Upper lobe of left lung (tissue), 6 donors: ENCODE measurements around the gene MST1R. TPM values are rescaled to one million over a fixed set of nuclear protein-coding genes. Genes with fewer than 3 reads are reported as not detected.

Experiments
- ATAC-seq, 2 donors: fragments of 200-7000 bp; cut with Tn5 transposase; one replicate each; pipeline ENCODE4 v1.9.1; 2022; ENCODE audit warnings: mild to moderate bottlenecking in 2 of 2, moderate library complexity in 2 of 2; ENCODE audit not compliant: low FRiP score in 2 of 2
- DNase-seq, 2 donors: peaks; one replicate each; pipeline ENCODE4 v3.0.0-alpha.2; 2019 to 2020
- H3K27ac ChIP-seq, 4 donors: fragments of 200-600 bp; sonication (generic); one replicate each; pipeline ENCODE4 v1.5.1; 2016 to 2019
- H3K27me3 ChIP-seq, 4 donors: fragments of 200-600 bp; sonication (generic); one replicate each; pipeline ENCODE4 v1.5.1; 2017 to 2019
- H3K36me3 ChIP-seq, 4 donors: fragments of 200-600 bp; sonication (generic); one replicate each; pipeline ENCODE4 v1.5.1; 2016 to 2019
- H3K4me1 ChIP-seq, 4 donors: fragments of 200-600 bp; sonication (generic); one replicate each; pipeline ENCODE4 v1.5.1; 2018 to 2019
- H3K4me3 ChIP-seq, 4 donors: fragments of 200-600 bp; sonication (generic); one replicate each; pipeline ENCODE4 v1.5.1; 2017 to 2019; ENCODE audit warnings: mild to moderate bottlenecking in 2 of 4, moderate library complexity in 1 of 4
- H3K9me3 ChIP-seq, 4 donors: fragments of 200-600 bp; sonication (generic); one replicate each; pipeline ENCODE4 v1.5.1; 2018 to 2019
- EP300 ChIP-seq, 4 donors: sonication (generic); formaldehyde crosslinking; IDR thresholded peaks; one replicate each; pipeline ENCODE4 v1.5.1; 2017; ENCODE audit warnings: antibody characterized with exemption in 4 of 4, control low read depth in 2 of 4
- POLR2A ChIP-seq, 4 donors: fragments of 450-650 bp; IDR thresholded peaks; one replicate each; pipeline ENCODE4 v1.5.1; 2016 to 2017; ENCODE audit warnings: antibody characterized with exemption in 4 of 4, mild to moderate bottlenecking in 2 of 4
- POLR2AphosphoS5 ChIP-seq, 2 donors: sonication (generic); formaldehyde crosslinking; IDR thresholded peaks; one replicate each; pipeline ENCODE4 v1.5.1; 2017; ENCODE audit warnings: antibody characterized with exemption in 2 of 2
- WGBS, 2 donors: methylation state at CpG; one replicate each; pipeline ENCODE4 v1.1.5; 2017 to 2018; 5-methylcytosine and 5-hydroxymethylcytosine counted together
- total RNA-seq, 6 donors: library from RNA; depleted of rRNA in 4 of 6; stranded (reverse); fragments of >200 nt in 4 of 6; gene quantifications; one replicate each; pipeline versions ENCODE4 v1.1.0 to v1.2.1, GENCODE V29; 2016 to 2021
- TF ChIP-seq, protein P1 (sequence below), 6 experiments: fragments of 450-650 bp in 4 of 6; fragments of 200-600 bp in 2 of 6; sonication (generic) in 2 of 6; IDR thresholded peaks; one replicate each; pipeline ENCODE4 v1.5.1; 2016 to 2019; ENCODE audit warnings: antibody characterized with exemption in 6 of 6
- donor health status: DM: no; HTN: no; CAD: no; lungs with moderate emphysema.
- donor health status: DM: no; HTN: yes; CAD: no; lungs with severe emphysema.

The MST1R gene
- total RNA-seq, 6 donors from 2014 or later: 24.5 to 97.4 (median 36.4) TPM

DNA sequence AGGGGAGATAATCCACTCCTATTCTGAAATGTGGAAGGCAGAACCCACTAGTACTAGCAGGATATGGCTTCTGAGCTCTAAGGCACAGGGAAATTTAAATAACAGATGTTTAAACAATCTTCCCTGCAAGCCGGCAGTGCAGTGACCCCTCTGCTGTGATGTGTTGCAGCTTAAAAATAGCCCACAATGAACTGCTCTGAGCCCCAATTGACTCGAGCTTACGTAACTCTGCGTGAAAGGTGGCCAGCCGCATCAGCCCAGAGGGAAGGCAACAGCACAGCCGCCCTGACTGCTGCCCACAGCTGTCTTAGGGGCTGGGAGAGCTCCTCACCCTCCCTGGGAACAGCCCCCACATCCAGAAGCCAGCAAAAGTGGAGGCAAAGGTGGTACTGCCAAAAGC is 21.5 kb downstream of the MST1R start:
- Histone ChIP-seq H3K9me3 (no peaks in the 10 kb centered on the region), H3K27ac (no peak overlapping the region), H3K4me1 (no peaks in the 10 kb centered on the region), H3K4me3 (no peak overlapping the region), H3K27me3 (no peaks in the 10 kb centered on the region), H3K36me3 (no peaks in the 10 kb centered on the region)
- ATAC-seq (no peak), DNase-seq (no peak)
- TF ChIP-seq POLR2AphosphoS5 (IDR thresholded peaks at IDR 0.05) (no peak), POLR2A (IDR thresholded peaks at IDR 0.05) (no peak), EP300 (IDR thresholded peaks at IDR 0.05) (no peak)
- TF ChIP-seq, protein P1, sequence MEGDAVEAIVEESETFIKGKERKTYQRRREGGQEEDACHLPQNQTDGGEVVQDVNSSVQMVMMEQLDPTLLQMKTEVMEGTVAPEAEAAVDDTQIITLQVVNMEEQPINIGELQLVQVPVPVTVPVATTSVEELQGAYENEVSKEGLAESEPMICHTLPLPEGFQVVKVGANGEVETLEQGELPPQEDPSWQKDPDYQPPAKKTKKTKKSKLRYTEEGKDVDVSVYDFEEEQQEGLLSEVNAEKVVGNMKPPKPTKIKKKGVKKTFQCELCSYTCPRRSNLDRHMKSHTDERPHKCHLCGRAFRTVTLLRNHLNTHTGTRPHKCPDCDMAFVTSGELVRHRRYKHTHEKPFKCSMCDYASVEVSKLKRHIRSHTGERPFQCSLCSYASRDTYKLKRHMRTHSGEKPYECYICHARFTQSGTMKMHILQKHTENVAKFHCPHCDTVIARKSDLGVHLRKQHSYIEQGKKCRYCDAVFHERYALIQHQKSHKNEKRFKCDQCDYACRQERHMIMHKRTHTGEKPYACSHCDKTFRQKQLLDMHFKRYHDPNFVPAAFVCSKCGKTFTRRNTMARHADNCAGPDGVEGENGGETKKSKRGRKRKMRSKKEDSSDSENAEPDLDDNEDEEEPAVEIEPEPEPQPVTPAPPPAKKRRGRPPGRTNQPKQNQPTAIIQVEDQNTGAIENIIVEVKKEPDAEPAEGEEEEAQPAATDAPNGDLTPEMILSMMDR (IDR thresholded peaks at IDR 0.05): no peak
- 17 to 32% methylated on average over 6 of the region's 6 CpGs for WGBS, 2 donors

GRCh38 chr3:49880581-49881315 is 22.9 kb downstream of the MST1R start:
- Histone ChIP-seq H3K36me3 (no peaks in the 10 kb centered on the region), H3K27ac (no peak overlapping the region), H3K27me3 (no peaks in the 10 kb centered on the region), H3K9me3 (no peaks in the 10 kb centered on the region), H3K4me3 (no peak overlapping the region), H3K4me1 (no peaks in the 10 kb centered on the region)
- DNase-seq: no peak
- no peak for ATAC-seq
- TF ChIP-seq POLR2AphosphoS5 (IDR thresholded peaks at IDR 0.05) (no peak), POLR2A (IDR thresholded peaks at IDR 0.05) (no peak), EP300 (IDR thresholded peaks at IDR 0.05) (no peak)
- TF ChIP-seq, protein P1 (IDR thresholded peaks at IDR 0.05): no peak
- WGBS, 2 donors: 40 to 55% methylated on average over 6 of the region's 6 CpGs

GRCh38 chr3:49879721-49880120 is 24.0 kb downstream of the MST1R start:
- ATAC-seq (no peak), DNase-seq (no peak)
- H3K9me3 ChIP-seq: no peaks in the 10 kb centered on the region
- H3K4me3 ChIP-seq: no peak overlapping the region
- no peak overlapping the region for H3K27ac ChIP-seq
- 53 to 86% methylated on average over 1 to 2 of the region's 2 CpGs for WGBS, 2 donors
- H3K4me1 ChIP-seq: no peaks in the 10 kb centered on the region
- TF ChIP-seq EP300 (IDR thresholded peaks at IDR 0.05) (no peak), POLR2A (IDR thresholded peaks at IDR 0.05) (no peak), POLR2AphosphoS5 (IDR thresholded peaks at IDR 0.05) (no peak)
- TF ChIP-seq, protein P1 (IDR thresholded peaks at IDR 0.05): no peak
- H3K36me3 ChIP-seq: no peaks in the 10 kb centered on the region
- H3K27me3 ChIP-seq: no peaks in the 10 kb centered on the region

GRCh38 chr3:49878686-49879085 is 25.0 kb downstream of the MST1R start:
- ATAC-seq: no peak
- no peak overlapping the region for H3K4me3 ChIP-seq
- H3K4me1 ChIP-seq: no peaks in the 10 kb centered on the region
- H3K27ac ChIP-seq: no peak overlapping the region
- no peak for DNase-seq
- H3K9me3 ChIP-seq: no peaks in the 10 kb centered on the region
- H3K36me3 ChIP-seq: no peaks in the 10 kb centered on the region
- TF ChIP-seq, protein P1 (IDR thresholded peaks at IDR 0.05): no peak
- no peak for TF ChIP-seq POLR2AphosphoS5 (IDR thresholded peaks at IDR 0.05)
- no peaks in the 10 kb centered on the region for H3K27me3 ChIP-seq

- WGBS, 2 donors: 64% methylated on average over 2 of the region's 2 CpGs; no CpG with 5 or more reads in 1 of the 2 donors
Measured at GRCh38 chr3:49877716-49878115, 26.0 kb downstream of the MST1R start.

More at GRCh38 chr3:49877716-49878115, 26.0 kb downstream of the MST1R start:
- H3K4me3 ChIP-seq: no peak overlapping the region
- no peak for DNase-seq
- H3K9me3 ChIP-seq: no peaks in the 10 kb centered on the region
- TF ChIP-seq EP300 (IDR thresholded peaks at IDR 0.05) (no peak), POLR2AphosphoS5 (IDR thresholded peaks at IDR 0.05) (no peak), POLR2A (IDR thresholded peaks at IDR 0.05) (no peak)
- TF ChIP-seq, protein P1 (IDR thresholded peaks at IDR 0.05): no peak
- H3K27me3 ChIP-seq: no peaks in the 10 kb centered on the region
- H3K36me3 ChIP-seq: no peaks in the 10 kb centered on the region
- ATAC-seq: no peak
- no peaks in the 10 kb centered on the region for H3K4me1 ChIP-seq
- H3K27ac ChIP-seq: no peak overlapping the region
